OCI-LY7 (cell line): Measurements from ENCODE around the gene CDK18.

ENCODE experiments used
- CTCF ChIP-seq: fragments of 200-600 bp; sonication (generic); conservative IDR thresholded peaks from 2 replicates; pipeline ENCODE4 v1.5.1; 2014; ENCODE audit warnings: mild to moderate bottlenecking, antibody characterized with exemption, low read length, moderate library complexity, mixed read lengths
- EZH2phosphoT487 ChIP-seq: fragments of 200-600 bp; sonication (generic); IDR thresholded peaks from 2 replicates; pipeline ENCODE4 v1.6.1; 2018; ENCODE audit warnings: low read depth, borderline replicate concordance, mild to moderate bottlenecking, mixed run types, antibody characterized with exemption, low read length, moderate library complexity, mixed read lengths

GRCh38 chr1:205530116-205530515 lies 25.6 kb downstream of the CDK18 start:
- TF ChIP-seq CTCF (no peak), EZH2phosphoT487 (no peak)
